ENCODE data around the gene SLC44A5.

The SLC44A5 gene

DNA sequence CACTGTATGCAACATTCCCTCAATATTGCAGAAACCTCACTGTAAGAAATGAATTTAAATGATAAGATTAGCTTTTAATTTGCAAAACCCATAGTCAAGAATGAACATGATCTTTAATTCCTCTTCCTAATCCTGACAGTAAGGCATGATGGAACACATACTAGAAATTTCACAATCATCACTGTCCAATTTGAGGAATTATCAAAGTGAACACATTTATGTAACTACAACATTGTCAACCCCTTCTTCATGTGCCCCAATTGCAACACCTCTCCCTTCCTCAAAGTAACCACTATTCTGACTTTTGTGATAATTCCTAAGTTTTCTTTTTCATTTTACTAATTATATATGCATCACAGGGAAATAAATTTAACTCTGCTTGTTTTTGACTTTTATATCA, 373.6 kb downstream of the SLC44A5 start:
- H3K9me3 ChIP-seq (ENCODE audit: insufficient read depth, low read depth, low read length): no peaks in the 10 kb centered on the region
- no peaks in the 10 kb centered on the region for H3K4me1 ChIP-seq (ENCODE audit: control insufficient read depth in 1 of 2, insufficient read depth in 2 of 2, low read length in 2 of 2)
- no peak overlapping the region for H4K91ac ChIP-seq (ENCODE audit: low read depth, low read length)
- no peak overlapping the region for H3K23ac ChIP-seq (ENCODE audit: low read length)
- no peak overlapping the region for H4K8ac ChIP-seq (ENCODE audit: low read depth, low read length)
- H3K4me3 ChIP-seq (ENCODE audit: low read depth, low read length): no peak overlapping the region
- no peak overlapping the region for H3K18ac ChIP-seq (ENCODE audit: low read length)
- no peak overlapping the region for H2AFZ ChIP-seq (ENCODE audit: insufficient read depth, low read length, poor library complexity)
- H3K27me3 ChIP-seq (ENCODE audit: insufficient read depth, low read length): no peaks in the 10 kb centered on the region
- DNase-seq: no peak
- no peak overlapping the region for H3K4me2 ChIP-seq (ENCODE audit: low read length)
- no peak overlapping the region for H2BK5ac ChIP-seq (ENCODE audit: low read depth, low read length, poor library complexity)
- no peak overlapping the region for H4K12ac ChIP-seq (ENCODE audit: low read depth, low read length)
- no peak overlapping the region for H2AK5ac ChIP-seq (ENCODE audit: low read length)
- H3K27ac ChIP-seq (ENCODE audit: low read depth, low read length): no peak overlapping the region
- no peaks in the 10 kb centered on the region for H3K79me1 ChIP-seq (ENCODE audit: low read length)
- H2BK120ac ChIP-seq (ENCODE audit: insufficient read depth, low read length, poor library complexity): no peak overlapping the region
- no peak overlapping the region for H2BK12ac ChIP-seq (ENCODE audit: low read length)
- H3K4ac ChIP-seq (ENCODE audit: low read depth, low read length): no peak overlapping the region
- no peaks in the 10 kb centered on the region for H3K36me3 ChIP-seq (ENCODE audit: control insufficient read depth in 1 of 2, insufficient read depth in 2 of 2, low read length in 2 of 2)
- no peak overlapping the region for H3K9ac ChIP-seq (ENCODE audit: low read length)
- no peak overlapping the region for H3K14ac ChIP-seq (ENCODE audit: low read length)
- H3K79me2 ChIP-seq (ENCODE audit: control insufficient read depth, insufficient read depth, low read length, poor library complexity): no peaks in the 10 kb centered on the region

DNA sequence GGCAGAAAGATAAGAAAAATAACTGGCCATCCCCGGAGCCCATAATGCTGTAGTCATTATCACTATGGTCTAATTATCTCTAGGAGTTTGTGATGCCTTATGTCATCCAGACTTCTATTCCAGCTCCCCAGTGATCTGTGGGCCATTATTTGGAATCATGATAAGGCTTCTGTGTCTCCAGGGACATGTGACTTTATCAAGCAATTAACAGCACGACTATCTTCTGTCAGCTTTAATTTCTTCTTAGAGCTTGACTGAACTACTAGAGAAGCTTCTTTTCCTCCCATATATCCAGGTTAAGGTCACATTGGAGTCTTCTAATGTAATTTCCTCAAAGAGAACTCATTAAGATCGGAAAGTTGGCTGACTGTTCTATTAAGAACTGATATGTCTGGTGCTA, 376.4 kb downstream of the SLC44A5 start:
- H3K23ac ChIP-seq (ENCODE audit: low read length): no peak overlapping the region
- no peak overlapping the region for H3K9ac ChIP-seq (ENCODE audit: low read length)
- no peaks in the 10 kb centered on the region for H3K27me3 ChIP-seq (ENCODE audit: insufficient read depth, low read length)
- H2BK5ac ChIP-seq (ENCODE audit: low read depth, low read length, poor library complexity): no peak overlapping the region
- no peak overlapping the region for H4K91ac ChIP-seq (ENCODE audit: low read depth, low read length)
- no peak overlapping the region for H3K18ac ChIP-seq (ENCODE audit: low read length)
- no peaks in the 10 kb centered on the region for H3K9me3 ChIP-seq (ENCODE audit: insufficient read depth, low read depth, low read length)
- no CpG with 5 or more reads among the region's 3 CpGs for WGBS (ENCODE audit: extremely low coverage, insufficient coverage, insufficient read length)
- H2BK120ac ChIP-seq (ENCODE audit: insufficient read depth, low read length, poor library complexity): no peak overlapping the region
- H3K79me1 ChIP-seq (ENCODE audit: low read length): no peaks in the 10 kb centered on the region
- H3K36me3 ChIP-seq (ENCODE audit: control insufficient read depth in 1 of 2, insufficient read depth in 2 of 2, low read length in 2 of 2): no peaks in the 10 kb centered on the region
- H3K4me1 ChIP-seq (ENCODE audit: control insufficient read depth in 1 of 2, insufficient read depth in 2 of 2, low read length in 2 of 2): no peaks in the 10 kb centered on the region
- H2AFZ ChIP-seq (ENCODE audit: insufficient read depth, low read length, poor library complexity): no peak overlapping the region
- no peak overlapping the region for H3K14ac ChIP-seq (ENCODE audit: low read length)
- no peak overlapping the region for H3K4ac ChIP-seq (ENCODE audit: low read depth, low read length)
- H4K8ac ChIP-seq (ENCODE audit: low read depth, low read length): no peak overlapping the region
- no peak overlapping the region for H3K4me3 ChIP-seq (ENCODE audit: low read depth, low read length)
- H3K27ac ChIP-seq (ENCODE audit: low read depth, low read length): no peak overlapping the region
- no peak overlapping the region for H4K12ac ChIP-seq (ENCODE audit: low read depth, low read length)
- no peaks in the 10 kb centered on the region for H3K79me2 ChIP-seq (ENCODE audit: control insufficient read depth, insufficient read depth, low read length, poor library complexity)
- no peak for DNase-seq
- H2BK12ac ChIP-seq (ENCODE audit: low read length): no peak overlapping the region
- no peak overlapping the region for H3K4me2 ChIP-seq (ENCODE audit: low read length)
- H2AK5ac ChIP-seq (ENCODE audit: low read length): no peak overlapping the region

DNA sequence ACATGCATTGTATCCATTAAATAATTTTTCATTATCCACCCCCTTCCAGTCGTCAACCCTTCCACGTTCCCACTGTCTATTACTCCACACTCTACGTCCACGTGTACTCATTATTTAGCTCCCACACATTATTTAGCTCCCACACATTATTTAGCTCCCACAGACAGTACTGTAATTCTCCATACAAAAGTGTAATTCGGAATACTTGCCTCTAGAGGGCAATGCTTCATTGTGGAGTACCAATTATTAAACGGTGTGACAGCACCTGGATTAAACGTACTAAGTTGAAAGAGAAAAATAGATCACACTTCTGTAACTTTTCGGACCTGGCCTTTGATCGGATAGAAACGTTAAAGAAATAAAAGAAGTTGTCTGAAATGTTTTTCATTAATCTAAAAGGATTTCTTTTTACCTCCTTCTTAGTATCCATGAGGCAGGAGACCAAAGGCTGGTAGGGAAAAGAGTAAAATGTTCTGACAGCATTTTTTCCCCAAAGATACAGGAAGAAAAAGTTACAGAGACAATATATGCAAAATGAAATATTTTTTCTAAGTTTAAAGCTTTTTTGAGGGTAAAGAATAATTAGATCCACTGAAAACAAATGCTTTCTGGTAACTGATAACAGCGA, 377.5 kb downstream of the SLC44A5 start:
- Histone ChIP-seq H4K12ac (ENCODE audit: low read depth, low read length) (no peak overlapping the region), H3K9me3 (ENCODE audit: insufficient read depth, low read depth, low read length) (no peaks in the 10 kb centered on the region), H3K18ac (ENCODE audit: low read length) (no peak overlapping the region), H3K4me1 (ENCODE audit: control insufficient read depth in 1 of 2, insufficient read depth in 2 of 2, low read length in 2 of 2) (no peaks in the 10 kb centered on the region), H3K4me3 (ENCODE audit: low read depth, low read length) (no peak overlapping the region), H4K8ac (ENCODE audit: low read depth, low read length) (no peak overlapping the region), H2BK5ac (ENCODE audit: low read depth, low read length, poor library complexity) (no peak overlapping the region), H3K4ac (ENCODE audit: low read depth, low read length) (no peak overlapping the region), H3K23ac (ENCODE audit: low read length) (no peak overlapping the region), H2AK5ac (ENCODE audit: low read length) (no peak overlapping the region), H3K27ac (ENCODE audit: low read depth, low read length) (no peak overlapping the region), H2AFZ (ENCODE audit: insufficient read depth, low read length, poor library complexity) (no peak overlapping the region), H3K79me1 (ENCODE audit: low read length) (no peaks in the 10 kb centered on the region), H3K9ac (ENCODE audit: low read length) (no peak overlapping the region), H3K27me3 (ENCODE audit: insufficient read depth, low read length) (no peaks in the 10 kb centered on the region), H2BK12ac (ENCODE audit: low read length) (no peak overlapping the region), H2BK120ac (ENCODE audit: insufficient read depth, low read length, poor library complexity) (no peak overlapping the region), H3K14ac (ENCODE audit: low read length) (no peak overlapping the region), H3K36me3 (ENCODE audit: control insufficient read depth in 1 of 2, insufficient read depth in 2 of 2, low read length in 2 of 2) (no peaks in the 10 kb centered on the region), H3K4me2 (ENCODE audit: low read length) (no peak overlapping the region), H3K79me2 (ENCODE audit: control insufficient read depth, insufficient read depth, low read length, poor library complexity) (no peaks in the 10 kb centered on the region), H4K91ac (ENCODE audit: low read depth, low read length) (no peak overlapping the region)
- no CpG with 5 or more reads among the region's 11 CpGs for WGBS (ENCODE audit: extremely low coverage, insufficient coverage, insufficient read length)
- peak; percentile 13 to 82 for DNase-seq

DNA sequence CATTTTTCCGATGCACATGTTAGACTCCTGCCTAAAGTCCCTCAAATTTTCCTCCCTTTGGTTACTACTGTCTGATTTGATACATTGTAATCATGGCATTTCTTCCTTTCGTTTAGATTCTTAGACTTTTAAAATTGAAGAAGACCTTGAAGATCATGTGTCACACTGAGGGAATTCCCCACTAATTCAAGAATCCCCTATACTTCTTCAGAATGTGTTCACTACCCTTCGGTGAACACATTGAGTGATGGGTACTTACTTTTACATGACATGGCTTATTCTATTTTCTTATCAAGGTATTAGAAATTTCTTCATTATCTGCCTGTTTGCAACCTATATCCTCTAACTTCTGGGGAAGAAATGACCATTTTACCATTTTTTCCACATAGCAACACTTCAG, 390.8 kb downstream of the SLC44A5 start:
- no peak for DNase-seq
- Histone ChIP-seq H3K4ac (ENCODE audit: low read depth, low read length) (no peak overlapping the region), H2BK120ac (ENCODE audit: insufficient read depth, low read length, poor library complexity) (no peak overlapping the region), H3K4me3 (ENCODE audit: low read depth, low read length) (no peak overlapping the region), H3K9me3 (ENCODE audit: insufficient read depth, low read depth, low read length) (no peaks in the 10 kb centered on the region), H3K9ac (ENCODE audit: low read length) (no peak overlapping the region), H2BK12ac (ENCODE audit: low read length) (no peak overlapping the region), H3K27me3 (ENCODE audit: insufficient read depth, low read length) (no peaks in the 10 kb centered on the region), H4K91ac (ENCODE audit: low read depth, low read length) (no peak overlapping the region), H3K79me1 (ENCODE audit: low read length) (no peaks in the 10 kb centered on the region), H3K27ac (ENCODE audit: low read depth, low read length) (no peak overlapping the region), H3K23ac (ENCODE audit: low read length) (no peak overlapping the region), H3K79me2 (ENCODE audit: control insufficient read depth, insufficient read depth, low read length, poor library complexity) (no peaks in the 10 kb centered on the region), H3K4me1 (ENCODE audit: control insufficient read depth in 1 of 2, insufficient read depth in 2 of 2, low read length in 2 of 2) (no peaks in the 10 kb centered on the region), H3K36me3 (ENCODE audit: control insufficient read depth in 1 of 2, insufficient read depth in 2 of 2, low read length in 2 of 2) (no peaks in the 10 kb centered on the region), H2AFZ (ENCODE audit: insufficient read depth, low read length, poor library complexity) (no peak overlapping the region), H2AK5ac (ENCODE audit: low read length) (no peak overlapping the region), H4K12ac (ENCODE audit: low read depth, low read length) (no peak overlapping the region), H3K4me2 (ENCODE audit: low read length) (no peak overlapping the region), H3K18ac (ENCODE audit: low read length) (no peak overlapping the region), H4K8ac (ENCODE audit: low read depth, low read length) (no peak overlapping the region), H2BK5ac (ENCODE audit: low read depth, low read length, poor library complexity) (no peak overlapping the region), H3K14ac (ENCODE audit: low read length) (no peak overlapping the region)
- WGBS (ENCODE audit: extremely low coverage, insufficient coverage, insufficient read length): no CpG with 5 or more reads among the region's 3 CpGs

Data from trophoblast cell (in vitro differentiated cells and primary cell).